SH-SY5Y (cell line): Measurements from ENCODE around the gene TRIM26.

Experiments used
- GATA2 ChIP-seq: IDR thresholded peaks from 2 replicates; pipeline ENCODE4 v1.6.1; 2011; ENCODE audit warnings: mild to moderate bottlenecking, low read depth, low read length
- GATA3 ChIP-seq: IDR thresholded peaks from 2 replicates; pipeline ENCODE4 v1.6.1; 2011; ENCODE audit warnings: low read depth, mild to moderate bottlenecking, low read length, moderate library complexity

- TF ChIP-seq GATA3 (no peak), GATA2 (no peak)
Measured at GRCh38 chr6:30244560-30244959, 31.4 kb upstream of the TRIM26 start.
